GM12891 (cell line): ENCODE data around the gene DDX10.

Source experiments
- POLR2A ChIP-seq: IDR thresholded peaks from 2 replicates; pipeline ENCODE4 v1.6.1; 2011; ENCODE audit warnings: low read depth, low read length, control low read depth
- POLR2AphosphoS5 ChIP-seq: IDR thresholded peaks from 2 replicates; pipeline ENCODE4 v1.6.1; 2011; ENCODE audit warnings: low read depth, low read length, control low read depth
- POU2F2 ChIP-seq: IDR thresholded peaks from 2 replicates; pipeline ENCODE4 v1.6.1; 2011; ENCODE audit warnings: low read depth, mild to moderate bottlenecking, control low read depth, low read length, moderate library complexity
- TAF1 ChIP-seq: IDR thresholded peaks from 2 replicates; pipeline ENCODE4 v1.6.1; 2011; ENCODE audit warnings: low read depth, low read length, control low read depth

DNA sequence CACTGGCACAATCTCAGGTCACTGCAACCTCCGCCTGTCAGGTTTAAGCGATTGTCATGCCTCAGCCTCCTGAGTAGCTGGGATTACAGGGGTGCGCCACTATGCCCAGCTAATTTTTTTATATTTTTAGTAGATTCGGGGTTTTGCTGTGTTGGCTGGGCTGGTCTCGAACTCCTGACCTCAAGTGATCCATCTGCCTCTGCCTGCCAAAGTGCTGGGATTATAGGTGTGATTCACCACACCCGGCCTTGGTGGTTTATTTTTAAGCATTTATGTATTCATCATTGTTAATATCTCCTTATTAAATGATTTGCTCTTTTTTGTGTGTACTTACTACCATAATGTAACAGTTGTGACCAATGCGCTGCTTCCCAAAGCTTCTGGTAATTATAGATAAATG, 171.7 kb downstream of the DDX10 start:
- TF ChIP-seq POLR2A, result no peak
- TF ChIP-seq POU2F2, result no peak
- no peak for TF ChIP-seq TAF1
- TF ChIP-seq POLR2AphosphoS5, result no peak
